Upper lobe of left lung (tissue), 6 donors: ENCODE data around the gene DSCAM. TPM values are rescaled to one million over a fixed set of nuclear protein-coding genes. Genes with fewer than 3 reads are reported as not detected.

Source experiments
- ATAC-seq, 2 donors: fragments of 200-7000 bp; cut with Tn5 transposase; one replicate each; pipeline ENCODE4 v1.9.1; 2022; ENCODE audit warnings: mild to moderate bottlenecking in 2 of 2, moderate library complexity in 2 of 2; ENCODE audit not compliant: low FRiP score in 2 of 2
- DNase-seq, 2 donors: peaks; one replicate each; pipeline ENCODE4 v3.0.0-alpha.2; 2019 to 2020
- H3K27ac ChIP-seq, 4 donors: fragments of 200-600 bp; sonication (generic); one replicate each; pipeline ENCODE4 v1.5.1; 2016 to 2019
- H3K27me3 ChIP-seq, 4 donors: fragments of 200-600 bp; sonication (generic); one replicate each; pipeline ENCODE4 v1.5.1; 2017 to 2019
- H3K36me3 ChIP-seq, 4 donors: fragments of 200-600 bp; sonication (generic); one replicate each; pipeline ENCODE4 v1.5.1; 2016 to 2019
- H3K4me1 ChIP-seq, 4 donors: fragments of 200-600 bp; sonication (generic); one replicate each; pipeline ENCODE4 v1.5.1; 2018 to 2019
- H3K4me3 ChIP-seq, 4 donors: fragments of 200-600 bp; sonication (generic); one replicate each; pipeline ENCODE4 v1.5.1; 2017 to 2019; ENCODE audit warnings: mild to moderate bottlenecking in 2 of 4, moderate library complexity in 1 of 4
- H3K9me3 ChIP-seq, 4 donors: fragments of 200-600 bp; sonication (generic); one replicate each; pipeline ENCODE4 v1.5.1; 2018 to 2019
- CTCF ChIP-seq, 6 experiments: fragments of 450-650 bp in 4 of 6; fragments of 200-600 bp in 2 of 6; sonication (generic) in 2 of 6; IDR thresholded peaks; one replicate each; pipeline ENCODE4 v1.5.1; 2016 to 2019; ENCODE audit warnings: antibody characterized with exemption in 6 of 6
- EP300 ChIP-seq, 4 donors: sonication (generic); formaldehyde crosslinking; IDR thresholded peaks; one replicate each; pipeline ENCODE4 v1.5.1; 2017; ENCODE audit warnings: antibody characterized with exemption in 4 of 4, control low read depth in 2 of 4
- POLR2A ChIP-seq, 4 donors: fragments of 450-650 bp; IDR thresholded peaks; one replicate each; pipeline ENCODE4 v1.5.1; 2016 to 2017; ENCODE audit warnings: antibody characterized with exemption in 4 of 4, mild to moderate bottlenecking in 2 of 4
- POLR2AphosphoS5 ChIP-seq, 2 donors: sonication (generic); formaldehyde crosslinking; IDR thresholded peaks; one replicate each; pipeline ENCODE4 v1.5.1; 2017; ENCODE audit warnings: antibody characterized with exemption in 2 of 2
- WGBS, 2 donors: methylation state at CpG; one replicate each; pipeline ENCODE4 v1.1.5; 2017 to 2018; 5-methylcytosine and 5-hydroxymethylcytosine counted together
- total RNA-seq, 6 donors: library from RNA; depleted of rRNA in 4 of 6; stranded (reverse); fragments of >200 nt in 4 of 6; gene quantifications; one replicate each; pipeline versions ENCODE4 v1.1.0 to v1.2.1, GENCODE V29; 2016 to 2021
- donor health status: DM: no; HTN: no; CAD: no; lungs with moderate emphysema.
- donor health status: DM: no; HTN: yes; CAD: no; lungs with severe emphysema.

Gene DSCAM
- total RNA-seq, 6 donors from 2014 or later: under 0.01 to 0.61 (median 0.26) TPM; not detected in 1

- ATAC-seq: no peak
- 82 to 84% methylated on average over 4 of the region's 4 CpGs for WGBS, 2 donors
- no peak for DNase-seq
- Histone ChIP-seq H3K4me1 (no peaks in the 10 kb centered on the region), H3K9me3 (no peaks in the 10 kb centered on the region), H3K27ac (no peak overlapping the region), H3K27me3 (no peaks in the 10 kb centered on the region), H3K4me3 (no peak overlapping the region), H3K36me3 (no peaks in the 10 kb centered on the region)
- no peak for TF ChIP-seq POLR2AphosphoS5 (IDR thresholded peaks at IDR 0.05)
- TF ChIP-seq POLR2A (IDR thresholded peaks at IDR 0.05): no peak
- no peak for TF ChIP-seq EP300 (IDR thresholded peaks at IDR 0.05)
- no peak for TF ChIP-seq CTCF (IDR thresholded peaks at IDR 0.05)
These were observed 211.6 kb downstream of the DSCAM start for GRCh38 chr21:40635391-40635790.

- DNase-seq (no peak), ATAC-seq (no peak)
- H3K4me3 ChIP-seq: no peak overlapping the region
- no peak overlapping the region for H3K27ac ChIP-seq
- H3K27me3 ChIP-seq: no peaks in the 10 kb centered on the region
- no peaks in the 10 kb centered on the region for H3K36me3 ChIP-seq
- H3K4me1 ChIP-seq: no peaks in the 10 kb centered on the region
- H3K9me3 ChIP-seq: no peaks in the 10 kb centered on the region
- no peak for TF ChIP-seq EP300 (IDR thresholded peaks at IDR 0.05)
- no peak for TF ChIP-seq POLR2AphosphoS5 (IDR thresholded peaks at IDR 0.05)
- no peak for TF ChIP-seq CTCF (IDR thresholded peaks at IDR 0.05)
- TF ChIP-seq POLR2A (IDR thresholded peaks at IDR 0.05): no peak
- WGBS, 2 donors: 86% methylated on average over 6 of the region's 6 CpGs
These were observed 212.8 kb downstream of the DSCAM start for GRCh38 chr21:40634141-40634540.

- no peak overlapping the region for H3K27ac ChIP-seq
- WGBS, 2 donors: 82 to 87% methylated on average over 9 of the region's 9 CpGs
- no peaks in the 10 kb centered on the region for H3K4me1 ChIP-seq
- no peak overlapping the region for H3K4me3 ChIP-seq
- H3K27me3 ChIP-seq: no peaks in the 10 kb centered on the region
- no peak for DNase-seq
- H3K9me3 ChIP-seq: no peaks in the 10 kb centered on the region
- TF ChIP-seq EP300 (IDR thresholded peaks at IDR 0.05): no peak
- no peak for TF ChIP-seq POLR2A (IDR thresholded peaks at IDR 0.05)
- no peak for TF ChIP-seq CTCF (IDR thresholded peaks at IDR 0.05)
- TF ChIP-seq POLR2AphosphoS5 (IDR thresholded peaks at IDR 0.05): no peak
- no peaks in the 10 kb centered on the region for H3K36me3 ChIP-seq
- ATAC-seq: no peak
These were observed 213.9 kb downstream of the DSCAM start for GRCh38 chr21:40633048-40633447.

GRCh38 chr21:40631211-40631610 is 215.7 kb downstream of the DSCAM start:
- no peaks in the 10 kb centered on the region for H3K4me1 ChIP-seq
- H3K36me3 ChIP-seq: no peaks in the 10 kb centered on the region
- ATAC-seq: no peak
- DNase-seq: no peak
- H3K4me3 ChIP-seq: no peak overlapping the region
- no peaks in the 10 kb centered on the region for H3K27me3 ChIP-seq
- TF ChIP-seq CTCF (IDR thresholded peaks at IDR 0.05): no peak
- no peak for TF ChIP-seq EP300 (IDR thresholded peaks at IDR 0.05)
- no peak for TF ChIP-seq POLR2A (IDR thresholded peaks at IDR 0.05)
- no peak for TF ChIP-seq POLR2AphosphoS5 (IDR thresholded peaks at IDR 0.05)
- no peak overlapping the region for H3K27ac ChIP-seq
- 80 to 86% methylated on average over 2 of the region's 2 CpGs for WGBS, 2 donors
- H3K9me3 ChIP-seq: no peaks in the 10 kb centered on the region

- ATAC-seq: no peak
- H3K4me3 ChIP-seq: no peak overlapping the region
- no peaks in the 10 kb centered on the region for H3K36me3 ChIP-seq
- H3K9me3 ChIP-seq: no peaks in the 10 kb centered on the region
- no peak for TF ChIP-seq CTCF (IDR thresholded peaks at IDR 0.05)
- no peak for TF ChIP-seq EP300 (IDR thresholded peaks at IDR 0.05)
- TF ChIP-seq POLR2A (IDR thresholded peaks at IDR 0.05): no peak
- no peak for TF ChIP-seq POLR2AphosphoS5 (IDR thresholded peaks at IDR 0.05)
- no peak overlapping the region for H3K27ac ChIP-seq
- no peaks in the 10 kb centered on the region for H3K4me1 ChIP-seq
- 91 to 93% methylated on average over 3 of the region's 3 CpGs for WGBS, 2 donors
- no peak for DNase-seq
- H3K27me3 ChIP-seq: no peaks in the 10 kb centered on the region
These were observed 221.0 kb downstream of the DSCAM start for GRCh38 chr21:40625991-40626390.
